Uterus (tissue), 2 donors: ENCODE measurements around the gene ULK4.

Experiments used
- CTCF ChIP-seq, 4 experiments: fragments of 200-600 bp in 2 of 4; fragments of 450-650 bp in 2 of 4; sonication (generic) in 2 of 4; IDR thresholded peaks; one replicate each; pipeline ENCODE4 v1.5.1; 2016 to 2019; ENCODE audit warnings: antibody characterized with exemption in 4 of 4, mild to moderate bottlenecking in 2 of 4, moderate library complexity in 1 of 4
- POLR2A ChIP-seq, 2 donors: fragments of 450-650 bp; IDR thresholded peaks; one replicate each; pipeline ENCODE4 v1.6.1; 2016; ENCODE audit warnings: antibody characterized with exemption in 2 of 2, mild to moderate bottlenecking in 1 of 2, moderate library complexity in 1 of 2

- TF ChIP-seq CTCF (IDR thresholded peaks at IDR 0.05) = no peak
- no peak for TF ChIP-seq POLR2A (IDR thresholded peaks at IDR 0.05)
These were observed 689.2 kb downstream of the ULK4 start for GRCh38 chr3:41272667-41273066.
